H54 (cell line): ENCODE data around the gene ZNF529.

ENCODE experiments used
- DNase-seq: peaks from one replicate; pipeline ENCODE4 v3.0.0; 2011; ENCODE audit warnings: low spot score, mixed read lengths; ENCODE audit not compliant: insufficient read length
- FAIRE-seq: peaks from 3 replicates; lab custom pipeline; 2011; peaks lifted over from hg19 to GRCh38; lab: Jason Lieb, UNC
- POLR2A ChIP-seq: IDR thresholded peaks from 2 replicates; pipeline ENCODE4 v1.6.1; 2011; ENCODE audit warnings: low read depth, mild to moderate bottlenecking, low read length

ZNF529 gene

DNA sequence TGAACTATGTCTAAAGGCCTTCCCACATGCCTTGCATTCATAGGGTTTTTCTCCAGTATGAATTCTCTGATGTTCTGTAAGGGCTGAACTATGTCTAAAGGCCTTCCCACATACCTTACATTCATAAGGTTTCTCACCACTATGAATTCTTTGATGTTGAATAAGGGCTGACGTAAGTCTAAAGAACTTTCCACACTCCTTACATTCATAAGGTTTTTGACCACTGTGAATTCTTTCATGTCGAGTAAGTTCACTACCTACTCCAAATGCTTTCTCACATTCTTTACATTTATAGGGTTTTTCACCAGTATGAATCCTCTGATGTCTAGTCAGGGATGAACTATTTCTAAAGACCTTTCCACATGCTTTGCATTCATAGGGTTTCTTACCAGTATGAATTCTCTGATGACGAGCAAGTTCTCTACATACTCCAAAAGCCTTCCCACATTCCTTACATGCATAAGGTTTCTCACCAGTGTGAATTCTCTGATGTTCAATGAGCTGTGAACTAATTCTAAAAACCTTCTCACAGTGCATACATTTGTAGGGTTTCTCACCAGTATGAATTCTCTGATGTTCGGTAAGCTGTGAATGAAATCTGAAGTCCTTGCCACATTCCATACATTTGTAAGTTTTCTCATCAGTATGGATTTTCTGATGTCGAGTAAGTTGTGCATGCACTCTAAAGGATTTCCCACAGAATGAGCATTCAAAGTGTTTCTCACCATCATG, 25.9 kb downstream of the ZNF529 start:
- TF ChIP-seq POLR2A, result no peak
- peak; percentile 88 for FAIRE-seq
- DNase-seq, result no peak

DNA sequence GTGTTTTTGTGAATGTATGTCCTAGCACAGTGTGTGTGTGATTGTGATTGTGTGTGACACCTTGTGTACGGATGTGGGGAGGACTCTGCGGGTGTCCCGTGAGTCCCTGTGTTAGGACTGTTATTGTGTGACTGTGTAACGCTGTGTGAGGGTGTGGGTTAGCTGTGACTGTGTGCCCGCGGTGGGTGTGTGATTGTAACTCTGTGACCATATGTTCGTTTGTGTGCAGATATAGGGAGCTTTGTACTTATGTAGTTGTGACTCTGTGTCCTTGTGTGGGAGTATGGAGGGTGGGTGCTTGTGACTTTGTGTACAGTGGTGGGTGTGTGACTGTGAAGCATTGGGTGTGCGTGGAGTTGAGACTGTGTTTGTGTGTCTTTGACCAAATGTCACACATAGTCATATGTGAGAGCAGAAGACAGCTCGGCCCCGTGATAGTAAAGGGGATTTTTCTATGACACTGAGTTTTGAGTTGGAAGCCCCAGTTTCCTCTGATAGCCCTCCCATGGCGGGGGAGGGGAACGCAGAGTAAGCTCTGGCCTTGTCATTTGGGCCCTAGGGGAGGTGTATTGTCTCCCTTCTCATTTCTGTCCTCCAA, 44.1 kb downstream of the ZNF529 start:
- peak; percentile 15 for FAIRE-seq
- no peak for DNase-seq
- no peak for TF ChIP-seq POLR2A

DNA sequence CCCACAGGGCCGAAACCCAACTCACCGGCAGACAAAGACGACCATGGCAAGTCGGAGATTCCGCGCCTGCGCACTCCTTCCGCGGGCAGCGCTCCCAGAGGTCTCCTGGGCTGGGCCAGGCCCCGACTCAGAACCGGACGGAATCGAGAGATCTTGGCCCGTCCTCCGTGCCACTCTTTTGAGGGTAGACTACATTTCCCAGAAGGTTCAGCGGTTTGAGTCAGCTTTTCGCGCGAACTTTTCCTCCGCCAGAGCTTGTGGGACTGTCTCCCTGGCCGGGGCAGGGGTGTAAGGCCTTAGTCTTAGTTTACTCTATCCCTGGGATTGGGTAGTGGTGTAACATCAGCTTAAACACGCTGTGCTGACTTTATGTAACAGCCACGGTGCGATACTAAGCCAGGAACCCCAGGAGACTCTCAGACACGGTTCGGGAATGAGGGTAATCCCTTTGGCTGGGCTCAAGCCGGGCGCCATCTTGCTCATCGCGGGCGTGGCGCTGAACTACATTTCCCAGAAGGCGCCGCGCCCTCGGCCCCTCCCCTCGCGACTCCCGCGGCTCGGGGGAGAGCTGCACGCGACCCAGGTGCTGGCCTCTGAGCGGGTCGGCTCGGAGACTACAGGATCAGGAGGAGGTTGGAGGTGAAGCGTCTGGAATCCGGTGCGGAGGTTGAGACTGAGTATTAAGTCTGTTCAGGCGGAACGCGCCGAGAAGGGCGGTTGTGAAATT, 44.7 kb downstream of the ZNF529 start, which contains the start of gene ZNF260:
Gene ZNF260 (minus strand): TSS at position 78 of the 727 bp plus-strand sequence. CDS start 13,033 bp downstream, outside the sequence.
- peak; percentile 88 for DNase-seq
- peak; percentile 75 for TF ChIP-seq POLR2A
- FAIRE-seq, result peak; percentile 89

DNA sequence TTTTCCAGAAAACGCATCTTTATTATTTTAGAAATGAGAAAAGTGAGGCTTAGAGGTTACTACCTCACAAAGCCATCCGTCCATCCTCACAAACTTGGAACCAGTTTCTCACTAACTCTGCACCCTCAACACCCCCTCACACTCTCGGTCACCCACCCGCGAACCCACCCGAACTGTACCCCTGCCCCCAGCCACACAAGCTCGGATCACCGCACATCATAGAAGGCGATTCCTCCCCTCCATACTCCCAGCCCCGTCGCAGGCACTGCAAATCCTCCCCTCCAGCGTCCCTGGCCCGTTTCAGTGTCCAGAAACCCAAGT, 45.3 kb downstream of the ZNF529 start:
- DNase-seq, result no peak
- no peak for TF ChIP-seq POLR2A
- FAIRE-seq, result no peak

DNA sequence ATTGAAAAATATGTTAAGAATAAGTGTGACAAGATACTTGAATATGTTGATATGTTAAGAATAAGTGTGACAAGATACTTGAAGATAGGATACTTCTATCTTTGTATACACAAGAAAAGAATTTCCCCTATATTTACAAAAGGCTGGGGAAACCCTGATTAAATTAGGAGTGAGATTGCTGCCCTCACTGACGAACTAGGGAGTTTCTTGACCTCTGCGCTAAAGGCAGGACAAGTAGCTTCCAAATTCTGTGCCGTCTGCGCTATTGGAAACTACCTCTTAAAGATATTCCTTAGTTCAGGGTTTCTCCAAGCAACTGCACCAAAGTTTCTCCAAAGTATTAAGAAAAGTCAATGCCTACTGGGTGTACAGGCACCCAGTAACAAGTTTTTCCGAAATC, 45.8 kb downstream of the ZNF529 start:
- FAIRE-seq, result no peak
- DNase-seq, result no peak
- no peak for TF ChIP-seq POLR2A

DNA sequence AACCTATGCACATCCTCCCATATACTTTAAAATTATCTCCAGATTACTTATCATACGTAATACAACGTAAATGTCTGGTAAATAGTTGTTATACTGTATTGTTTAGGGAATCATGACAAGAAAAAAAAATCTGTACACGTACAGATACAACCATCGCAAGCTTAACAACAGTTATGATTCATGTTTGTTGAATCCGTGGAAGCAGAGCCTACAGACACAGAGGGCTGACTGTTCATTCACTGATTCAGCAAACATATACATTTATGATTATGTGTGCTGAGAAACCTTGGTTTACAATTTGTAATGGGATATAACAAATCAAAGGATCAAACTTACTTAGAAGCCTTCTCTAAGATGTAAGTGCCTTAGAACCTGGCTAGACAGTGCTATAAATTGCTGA, 46.5 kb downstream of the ZNF529 start:
- FAIRE-seq, result no peak
- DNase-seq, result no peak
- no peak for TF ChIP-seq POLR2A

DNA sequence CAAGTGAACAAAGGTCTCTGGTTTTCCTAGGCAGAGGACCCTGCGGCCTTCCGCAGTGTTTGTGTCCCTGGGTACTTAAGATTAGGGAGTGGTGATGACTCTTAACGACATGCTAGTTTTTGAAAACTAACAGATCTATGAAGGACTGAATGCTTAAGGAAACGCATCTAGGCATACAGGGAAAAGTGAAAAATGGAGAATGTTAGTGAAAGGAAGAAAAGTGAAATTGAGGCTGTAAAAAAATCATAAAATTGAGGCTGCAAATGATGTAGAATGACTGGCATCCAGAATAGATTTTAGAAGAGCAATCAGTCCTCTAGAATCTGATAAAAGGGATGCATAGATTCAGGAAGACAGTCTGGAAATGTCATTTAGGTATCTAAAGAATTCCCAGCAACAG, 48.5 kb downstream of the ZNF529 start:
- TF ChIP-seq POLR2A, result no peak
- FAIRE-seq (no peak), DNase-seq (no peak)

DNA sequence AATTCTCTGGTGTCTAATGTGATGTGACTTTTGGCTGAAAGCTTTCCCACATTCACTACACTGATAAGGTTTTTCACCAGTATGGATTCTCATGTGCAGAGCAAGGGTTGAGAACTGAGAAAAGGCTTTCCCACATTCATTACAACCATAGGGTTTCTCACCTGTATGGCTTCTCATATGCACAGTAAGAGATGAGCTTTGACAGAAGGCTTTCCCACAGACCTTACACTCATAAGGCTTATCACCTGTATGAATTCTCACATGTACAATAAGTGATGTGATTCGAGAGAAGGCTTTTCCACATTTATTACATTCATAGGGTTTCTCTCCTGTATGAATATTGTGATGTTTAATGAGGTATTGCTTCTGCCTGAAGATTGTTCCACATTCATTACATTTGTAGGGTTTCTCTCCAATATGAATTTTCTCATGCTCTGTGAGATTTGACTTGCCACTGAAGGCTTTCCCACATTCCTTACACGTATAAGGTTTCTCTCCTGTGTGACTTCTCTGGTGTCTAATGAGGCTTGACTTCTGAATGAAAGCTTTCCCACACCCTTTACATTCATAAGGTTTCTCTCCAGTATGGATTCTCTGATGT, 59.0 kb downstream of the ZNF529 start:
- no peak for TF ChIP-seq POLR2A
- peak; percentile 81 for FAIRE-seq
- no peak for DNase-seq

DNA sequence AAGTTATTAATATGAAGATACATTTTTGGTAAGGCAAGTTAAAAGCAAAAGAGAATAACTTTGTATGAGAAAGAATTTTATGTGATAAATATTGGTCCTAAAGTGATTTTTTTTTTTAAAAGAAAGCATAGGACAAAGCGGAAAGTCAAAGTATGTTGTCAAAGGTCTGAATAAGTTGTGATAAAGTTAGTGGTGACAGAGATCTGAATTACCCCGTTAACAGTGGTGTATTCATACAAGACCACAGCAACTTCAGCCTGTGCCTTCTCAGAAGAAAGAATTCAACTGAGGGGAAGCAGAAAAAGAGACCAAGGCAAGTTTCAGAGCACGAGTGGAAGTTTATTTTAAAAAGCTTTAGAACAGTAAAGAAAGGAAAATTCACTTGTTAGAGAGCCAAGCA, 64.8 kb downstream of the ZNF529 start:
- DNase-seq, result no peak
- no peak for TF ChIP-seq POLR2A
- FAIRE-seq, result no peak

DNA sequence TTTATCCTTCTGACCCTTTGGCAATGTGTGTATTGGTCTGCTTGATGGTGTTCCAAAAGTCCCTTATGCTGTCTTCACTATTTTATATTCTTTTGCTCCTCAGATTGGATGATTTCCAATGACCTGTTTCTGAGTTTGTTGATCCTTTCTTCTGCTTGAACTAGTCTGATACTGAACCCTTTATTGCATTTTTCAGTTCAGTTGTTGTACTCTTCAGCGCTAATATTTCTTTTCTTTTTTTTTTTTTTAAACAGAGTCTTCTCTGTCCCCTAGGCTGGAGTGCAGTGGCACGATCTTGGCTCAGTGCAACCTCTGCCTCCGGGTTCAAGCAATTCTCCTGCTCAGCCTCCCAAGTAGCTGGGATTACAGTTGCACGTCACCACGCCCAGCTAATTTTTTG, 71.1 kb downstream of the ZNF529 start:
- no peak for DNase-seq
- FAIRE-seq, result no peak
- TF ChIP-seq POLR2A, result no peak

DNA sequence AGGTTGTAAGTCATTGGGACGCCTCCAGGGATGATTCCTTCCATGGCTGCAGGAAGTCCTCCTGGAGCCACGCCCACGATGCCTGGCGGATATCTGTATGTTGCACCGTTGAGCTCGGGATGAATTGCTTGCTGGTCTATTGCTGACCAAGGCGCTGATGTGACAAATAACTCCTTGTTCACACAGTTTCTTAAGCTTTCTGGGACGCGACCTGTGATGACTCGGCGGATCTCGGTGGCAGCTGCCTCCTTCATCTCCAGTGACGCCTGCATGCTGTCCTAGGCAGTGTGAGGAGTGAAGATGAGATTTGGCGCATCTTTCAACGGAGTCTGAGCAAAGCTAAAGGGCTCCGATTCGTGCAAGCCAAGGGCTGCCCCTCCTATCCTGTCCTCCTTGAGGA, 76.1 kb downstream of the ZNF529 start:
- DNase-seq (no peak), FAIRE-seq (no peak)
- no peak for TF ChIP-seq POLR2A
